ENCODE results near the gene CCL1.

Gene CCL1

GRCh38 chr17:34382621-34383124 lies 19.6 kb upstream of the CCL1 start:
- peak; percentile 79 for DNase-seq

GRCh38 chr17:34379868-34380267 lies 16.8 kb upstream of the CCL1 start:
- peak; percentile 62 for DNase-seq

GRCh38 chr17:34378664-34379101 lies 15.7 kb upstream of the CCL1 start:
- DNase-seq, result peak; percentile 91

DNA sequence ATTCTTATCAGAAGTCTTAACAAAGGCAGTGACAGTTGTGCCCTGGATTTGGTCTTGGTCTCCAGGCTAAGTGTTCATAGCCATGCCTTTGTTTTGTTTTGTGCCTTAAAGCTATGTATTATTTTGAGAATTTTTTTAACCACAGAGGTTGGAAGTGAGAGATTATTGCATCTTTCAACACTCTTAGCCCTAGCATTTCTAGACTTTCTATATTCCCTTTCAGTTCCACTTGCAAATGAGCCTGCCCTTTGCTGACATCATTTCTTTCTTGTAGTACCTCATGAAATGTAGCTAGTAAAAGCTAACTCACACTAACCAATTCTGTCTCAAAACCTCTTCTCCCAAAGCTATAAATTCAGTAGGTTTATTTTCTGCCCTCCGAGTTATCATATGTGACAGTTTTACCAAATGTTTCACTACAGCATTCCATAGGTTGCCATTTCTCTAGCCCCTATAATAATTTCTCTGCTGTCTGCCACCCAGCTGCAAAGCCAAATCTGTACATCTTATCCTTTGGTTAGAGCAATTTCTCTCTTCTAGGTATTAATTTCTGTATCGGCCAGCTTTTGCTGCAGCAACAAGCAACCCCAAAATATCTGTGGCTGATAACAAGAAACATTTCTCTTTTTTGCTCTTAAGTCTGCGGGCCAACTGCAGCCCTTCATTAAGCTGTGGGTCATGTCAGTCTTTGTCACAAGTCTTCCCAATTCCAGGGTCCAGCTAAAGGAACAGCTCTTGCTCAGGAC lies 14.2 kb upstream of the CCL1 start:
- no peak for DNase-seq

DNA sequence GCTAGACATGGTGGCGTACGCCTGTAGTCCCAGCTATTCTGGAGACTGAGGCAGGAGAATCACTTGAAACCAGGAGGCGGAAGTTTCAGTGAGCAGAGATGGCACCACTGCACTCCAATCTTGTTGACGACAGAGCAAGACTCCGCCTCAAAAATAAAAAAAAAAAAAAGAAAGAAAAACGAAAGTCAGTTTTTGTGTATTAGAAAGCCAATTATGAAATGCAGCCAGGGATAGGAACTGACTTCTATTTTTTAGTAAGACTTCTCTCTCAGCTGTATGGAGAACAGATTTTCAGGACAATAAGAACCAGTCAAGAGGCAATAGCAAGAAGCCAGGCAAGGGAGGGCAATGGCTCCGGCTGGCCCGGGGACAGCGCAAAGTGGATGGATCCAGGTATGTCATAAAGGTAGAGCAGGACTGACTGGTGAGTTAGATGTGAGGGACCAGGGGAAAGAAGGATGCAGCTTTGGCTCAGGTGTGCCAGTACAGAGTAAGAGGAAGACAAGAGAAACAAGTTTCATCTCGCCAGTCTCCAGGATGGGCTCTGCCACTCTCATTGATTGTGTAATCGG lies 12.5 kb upstream of the CCL1 start:
- no peak for DNase-seq

- DNase-seq, result no peak
Measured at GRCh38 chr17:34374457-34374856, 11.4 kb upstream of the CCL1 start.

- DNase-seq, result no peak
Measured at GRCh38 chr17:34371405-34372100, 8.5 kb upstream of the CCL1 start.

GRCh38 chr17:34370997-34371395 lies 8.0 kb upstream of the CCL1 start:
- DNase-seq, result no peak

DNA sequence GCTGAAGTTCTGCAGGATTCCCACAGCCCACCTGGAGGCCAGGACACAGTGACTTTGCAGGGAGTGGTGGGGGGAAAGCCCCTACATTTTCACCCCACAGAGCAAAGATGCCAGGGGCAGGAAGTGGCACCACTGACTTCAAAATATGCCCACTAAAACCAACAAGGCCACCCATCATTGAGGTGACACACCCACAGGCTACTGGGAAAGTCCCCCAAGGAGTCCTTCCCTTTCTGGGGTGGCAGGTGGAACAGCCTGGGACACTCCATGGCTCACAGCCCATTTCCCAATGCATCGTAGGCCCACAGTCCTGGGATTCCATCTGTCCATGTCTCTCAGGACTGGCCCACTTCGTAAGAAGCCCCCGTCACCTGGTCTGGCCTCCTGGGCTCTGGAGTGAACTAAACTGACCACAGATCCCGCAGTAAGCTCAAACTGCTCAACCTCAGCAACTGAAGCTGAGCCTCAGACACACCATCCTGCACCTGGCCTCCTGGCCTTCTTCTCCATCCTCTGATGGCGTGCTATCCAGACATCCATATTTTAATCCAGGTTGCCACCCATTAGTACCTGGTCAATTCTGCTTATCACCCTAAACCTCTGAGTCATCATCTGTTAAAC lies 7.5 kb upstream of the CCL1 start:
- DNase-seq, result no peak

DNA sequence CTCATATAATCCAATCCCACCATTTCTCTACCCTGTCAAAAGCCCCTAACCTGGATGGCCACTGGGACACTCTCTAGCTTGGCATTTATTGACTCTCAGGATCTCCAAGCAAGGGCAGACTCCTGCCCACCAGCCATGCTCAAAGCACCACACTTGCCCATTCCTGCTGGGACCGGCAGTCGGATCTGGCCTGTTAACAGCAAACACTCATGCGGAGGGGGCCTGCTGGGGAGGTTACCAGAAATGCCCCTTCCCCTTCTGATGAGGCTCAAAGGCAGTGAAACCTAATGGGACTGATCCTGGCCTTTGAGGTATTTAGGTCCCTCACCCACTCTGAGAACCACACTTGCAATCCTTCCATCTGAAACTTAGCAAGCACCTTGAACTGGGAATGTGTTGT lies 6.5 kb upstream of the CCL1 start:
- no peak for DNase-seq

GRCh38 chr17:34368946-34369500 lies 6.0 kb upstream of the CCL1 start:
- DNase-seq, result no peak

GRCh38 chr17:34368196-34368945 lies 5.3 kb upstream of the CCL1 start:
- no peak for DNase-seq

DNA sequence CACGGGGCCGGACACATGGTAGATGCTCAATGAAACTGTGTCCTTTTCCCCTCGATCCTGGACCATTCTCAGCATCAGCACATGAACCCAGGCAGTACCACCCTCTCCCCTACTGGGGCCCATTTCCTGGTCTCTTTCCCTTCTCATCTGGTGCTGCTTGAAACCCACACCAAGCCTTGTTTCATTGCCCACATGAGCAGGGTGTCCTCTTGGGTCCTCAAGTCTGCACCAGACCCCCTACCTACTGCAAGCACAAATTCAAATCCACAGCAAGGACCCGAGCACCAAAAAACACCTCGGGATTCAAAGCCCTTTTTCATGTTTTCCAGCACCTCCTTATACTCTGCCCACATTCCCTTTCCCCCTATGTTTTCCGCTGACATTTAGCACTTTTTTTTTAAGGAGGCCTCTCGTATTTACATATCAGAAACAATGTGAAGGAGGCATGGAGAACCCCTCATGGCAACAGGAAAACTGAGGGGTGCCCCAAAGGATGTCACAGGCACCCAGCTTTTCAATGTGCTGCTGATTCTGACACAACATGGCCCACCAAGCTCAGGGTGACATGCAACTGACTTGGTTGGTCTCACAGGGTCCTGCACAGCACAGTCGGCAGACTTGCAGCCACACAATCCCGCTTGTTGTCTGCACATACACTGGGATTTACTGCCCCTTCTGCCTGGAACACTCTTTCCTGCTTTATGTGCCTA lies 4.6 kb upstream of the CCL1 start:
- no peak for DNase-seq

DNA sequence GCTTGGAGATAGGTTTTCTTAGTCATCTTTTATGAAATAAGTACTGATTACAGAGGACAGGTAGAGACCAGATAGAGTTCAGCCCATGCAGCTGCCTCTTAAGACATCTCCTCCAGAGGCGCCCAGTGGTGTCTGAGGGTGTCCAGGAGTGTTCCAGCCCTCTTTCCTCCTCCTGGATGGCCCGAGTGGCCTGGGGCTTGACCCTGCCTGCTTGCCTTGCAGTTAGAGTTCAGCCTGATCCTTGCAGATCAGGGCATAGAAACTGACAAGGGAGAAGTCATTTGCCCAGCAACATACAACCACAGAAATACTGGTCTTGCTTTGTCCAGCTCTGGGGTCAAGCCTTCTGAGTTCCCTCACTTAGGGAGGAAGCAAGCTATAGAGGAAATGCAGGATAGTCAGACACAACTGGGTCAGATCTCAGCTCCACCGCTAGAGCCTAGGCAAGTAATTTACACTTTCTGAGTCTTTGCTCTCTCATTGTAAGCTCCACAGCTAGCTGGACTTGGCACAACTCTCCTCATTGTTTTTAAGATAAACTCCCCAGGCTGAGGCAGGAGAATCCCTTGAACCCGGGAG lies 3.6 kb upstream of the CCL1 start:
- DNase-seq, result no peak

DNA sequence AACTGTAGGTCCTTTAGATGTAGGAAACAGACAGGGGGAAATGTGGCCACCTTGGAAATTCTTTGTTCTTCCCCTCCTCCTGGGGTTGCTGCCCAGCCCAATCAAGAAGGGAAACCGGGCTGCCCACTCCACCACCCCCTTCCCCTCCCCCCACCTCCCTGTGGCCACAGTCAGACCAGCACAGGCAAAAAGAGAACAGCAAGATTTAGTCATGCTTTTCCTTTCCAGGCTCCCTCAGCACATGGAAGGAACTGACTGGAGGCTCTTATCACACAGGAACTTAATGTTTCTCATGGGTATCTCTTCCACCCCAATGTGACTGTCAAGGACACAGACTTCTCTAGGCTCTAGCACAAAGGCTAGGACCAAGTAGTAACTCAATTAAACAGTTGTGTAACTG lies 3.0 kb upstream of the CCL1 start:
- DNase-seq, result peak; percentile 83

DNA sequence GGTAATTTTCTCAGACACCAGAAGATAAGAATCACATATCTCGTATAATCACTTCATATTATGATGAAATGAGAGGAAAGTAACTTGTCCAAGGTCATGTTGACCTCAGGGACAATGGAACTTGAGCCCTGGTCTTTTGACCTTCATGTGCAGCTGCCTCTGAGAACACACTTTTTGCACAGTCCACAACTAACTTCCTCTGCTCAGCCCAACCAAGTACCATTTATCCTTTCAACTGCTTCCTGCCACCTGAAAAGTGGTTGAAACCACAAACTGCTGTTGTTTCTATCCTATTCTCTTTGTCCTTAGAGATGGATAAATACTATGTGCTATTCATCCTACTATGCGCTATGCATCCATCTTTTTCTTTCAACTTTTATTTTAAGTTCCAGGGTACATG lies 2.3 kb upstream of the CCL1 start:
- peak; percentile 77 for DNase-seq

GRCh38 chr17:34364751-34365150 lies 1.7 kb upstream of the CCL1 start:
- no peak for DNase-seq

DNA sequence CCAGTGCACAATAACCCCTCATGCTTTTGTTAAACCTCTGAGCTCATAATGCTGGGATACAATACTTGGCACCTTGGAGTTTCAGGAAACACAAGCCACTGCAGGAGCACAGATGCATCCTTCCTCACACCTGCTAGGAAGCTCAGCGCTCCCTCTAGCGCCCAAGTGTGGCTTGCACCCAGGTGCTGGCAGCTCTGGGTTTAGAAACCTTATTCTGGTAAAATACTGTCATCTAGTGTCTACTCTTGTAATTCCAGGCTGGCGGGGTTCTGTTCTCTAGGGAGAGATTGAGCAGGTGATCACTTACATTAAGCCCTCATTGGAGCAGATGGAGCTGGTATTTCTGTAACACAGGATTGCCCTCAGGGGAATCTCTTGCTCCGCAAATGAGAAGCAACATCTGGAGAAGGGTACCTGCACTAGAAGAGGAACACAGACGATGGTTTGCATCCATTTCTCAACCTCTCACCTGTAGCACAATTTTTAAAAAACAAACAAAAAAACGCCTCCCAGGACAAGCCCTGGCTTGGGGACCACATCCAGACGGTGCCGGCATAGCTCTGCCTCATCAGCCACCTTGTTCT lies 1.5 kb downstream of the CCL1 start:
- peak; percentile 95 for DNase-seq

DNA sequence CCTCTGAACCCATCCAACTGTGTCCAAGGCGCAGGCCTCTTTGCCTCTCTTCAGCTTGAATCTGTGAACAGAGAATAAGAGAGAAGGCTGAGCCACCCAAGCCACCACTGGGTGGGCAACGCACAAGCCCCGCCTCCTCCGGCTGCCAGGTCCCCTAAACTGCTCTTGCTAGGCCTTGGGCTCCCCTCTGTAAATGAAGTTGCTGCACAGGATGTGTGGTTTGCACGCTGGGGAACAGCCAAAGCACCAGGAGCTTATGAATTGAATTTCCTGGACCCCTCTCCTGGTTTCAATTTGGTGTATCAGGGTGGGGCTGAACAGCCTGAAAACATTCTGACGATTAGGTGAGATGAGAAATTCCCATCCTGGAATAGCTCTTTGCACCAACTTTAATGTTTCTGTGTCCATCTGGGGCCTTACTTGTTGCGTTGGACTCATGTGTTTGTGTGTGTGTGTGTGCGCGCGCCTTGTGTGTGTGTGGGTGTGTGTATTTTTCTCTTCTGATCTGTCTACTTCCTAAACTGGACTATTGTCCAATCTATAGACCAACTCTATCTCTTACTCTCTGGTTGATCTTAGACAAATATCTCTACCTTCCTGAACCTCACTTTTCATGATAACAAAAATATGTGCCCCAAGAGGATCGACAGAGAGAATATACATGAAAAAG lies 2.3 kb downstream of the CCL1 start:
- DNase-seq, result peak; percentile 37

DNA sequence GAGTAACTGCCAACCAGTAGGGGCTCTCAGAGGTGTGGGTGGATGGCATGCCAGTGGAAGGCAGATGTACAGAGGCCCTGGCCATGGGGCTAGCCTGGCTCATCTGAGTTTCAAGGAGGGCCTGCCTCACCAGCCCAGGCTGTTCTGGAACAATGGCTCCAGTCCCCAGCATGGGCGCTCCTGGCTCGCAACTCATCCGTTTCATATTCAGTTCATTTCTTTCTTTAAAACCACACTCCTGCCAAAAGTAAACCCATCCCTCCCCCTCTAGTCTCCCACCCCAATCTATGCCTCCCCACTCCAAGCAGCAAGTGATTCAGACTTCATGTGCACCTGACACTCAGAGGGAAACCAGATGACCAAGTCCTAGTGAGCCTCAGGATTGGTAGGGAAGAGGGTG lies 4.4 kb downstream of the CCL1 start:
- no peak for DNase-seq
